Activated T-cell treated with anti-CD3 and anti-CD28 coated beads for 24 hours (primary cell): ENCODE measurements around the gene B4GALT4.
"Not testable (repeated sequence)": the region's sequence is repeated elsewhere in the genome, so short reads cannot be mapped to it uniquely, and the experiment has no call there.

Experiments used
- DNase-seq: peaks from one replicate; pipeline ENCODE4 v3.0.0-alpha.2; 2020; ENCODE audit warnings: low read depth

The B4GALT4 gene

DNA sequence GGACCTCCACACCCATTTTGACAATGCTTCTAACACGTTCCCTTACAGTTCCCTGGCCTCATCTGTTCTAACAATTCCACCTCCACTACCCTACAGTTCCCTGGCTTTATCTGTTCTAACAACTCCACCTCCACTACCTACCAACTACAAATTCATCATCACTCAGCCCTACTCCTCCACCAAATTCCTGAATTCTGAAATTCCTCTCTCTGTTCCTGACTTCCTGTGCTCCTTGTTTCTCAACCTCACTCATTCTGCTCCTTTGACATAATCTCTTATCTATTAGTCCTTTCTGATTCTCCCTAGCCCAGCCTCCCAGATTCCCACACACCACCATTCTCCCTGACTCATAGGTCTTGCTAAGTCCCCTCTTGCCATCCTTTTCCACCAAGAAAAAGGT lies 44.8 kb downstream of the B4GALT4 start:
- DNase-seq, result no peak

GRCh38 chr3:119195151-119195476 lies 45.6 kb downstream of the B4GALT4 start:
- DNase-seq, result no peak

DNA sequence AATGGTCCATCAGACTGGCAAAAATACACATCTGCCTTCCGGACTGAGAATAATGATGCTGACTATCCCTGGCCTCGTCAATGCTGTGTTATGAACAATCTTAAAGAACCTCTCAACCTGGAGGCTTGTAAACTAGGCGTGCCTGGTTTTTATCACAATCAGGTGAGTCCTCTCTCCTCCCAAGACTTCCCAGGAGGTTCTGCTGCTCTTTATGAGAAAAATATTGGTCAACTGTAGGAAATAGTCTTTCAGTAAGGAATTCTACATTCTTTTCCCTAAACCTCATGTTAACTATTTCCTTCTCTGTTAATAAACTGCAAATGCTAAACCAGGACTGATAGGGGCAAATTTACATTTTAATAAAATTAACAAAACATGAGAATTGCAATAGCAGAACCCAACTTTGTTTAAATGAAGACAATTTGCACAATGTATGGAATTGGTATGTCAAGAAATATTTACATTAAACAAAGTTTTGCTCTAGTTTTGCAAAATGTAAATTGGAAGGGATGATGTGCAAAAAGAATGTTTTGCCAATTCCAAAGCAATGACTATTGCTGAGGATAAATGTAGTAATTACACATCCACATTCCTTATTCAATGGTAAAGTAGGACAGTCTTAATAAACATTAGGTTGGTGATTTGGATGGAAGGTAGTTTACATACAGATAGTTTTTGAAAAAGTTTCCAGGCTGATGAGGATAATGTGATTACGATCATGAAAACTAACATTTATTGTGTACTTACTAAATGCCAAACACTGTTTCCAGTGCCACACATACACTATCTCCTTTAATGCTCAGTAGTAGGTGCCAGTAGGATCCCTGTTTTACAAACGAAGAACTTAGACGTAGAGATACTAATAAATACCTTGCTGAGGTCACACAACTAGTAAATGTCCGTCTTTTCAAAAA lies 46.2 kb downstream of the B4GALT4 start:
- DNase-seq, result no peak

DNA sequence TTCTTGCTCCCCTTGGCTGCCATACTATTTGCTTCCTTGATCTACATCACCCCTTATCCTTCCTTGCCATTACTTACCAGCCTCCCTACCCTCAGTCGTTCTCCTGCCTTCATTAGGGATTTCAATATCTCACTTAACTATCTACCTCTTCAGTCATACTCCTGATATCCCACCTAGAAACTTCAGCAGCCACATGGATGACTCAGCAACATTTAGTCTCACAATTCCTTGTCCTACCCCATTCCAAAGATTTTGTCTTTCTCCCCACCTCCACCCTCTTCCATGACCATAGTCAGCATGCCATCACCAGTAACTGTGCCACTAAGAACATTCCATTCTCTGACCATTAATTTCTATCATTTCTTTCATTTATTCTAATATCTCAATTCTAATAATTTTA lies 48.9 kb downstream of the B4GALT4 start:
- DNase-seq, result no peak

GRCh38 chr3:119187266-119187665 lies 53.4 kb downstream of the B4GALT4 start:
- DNase-seq, result no peak

DNA sequence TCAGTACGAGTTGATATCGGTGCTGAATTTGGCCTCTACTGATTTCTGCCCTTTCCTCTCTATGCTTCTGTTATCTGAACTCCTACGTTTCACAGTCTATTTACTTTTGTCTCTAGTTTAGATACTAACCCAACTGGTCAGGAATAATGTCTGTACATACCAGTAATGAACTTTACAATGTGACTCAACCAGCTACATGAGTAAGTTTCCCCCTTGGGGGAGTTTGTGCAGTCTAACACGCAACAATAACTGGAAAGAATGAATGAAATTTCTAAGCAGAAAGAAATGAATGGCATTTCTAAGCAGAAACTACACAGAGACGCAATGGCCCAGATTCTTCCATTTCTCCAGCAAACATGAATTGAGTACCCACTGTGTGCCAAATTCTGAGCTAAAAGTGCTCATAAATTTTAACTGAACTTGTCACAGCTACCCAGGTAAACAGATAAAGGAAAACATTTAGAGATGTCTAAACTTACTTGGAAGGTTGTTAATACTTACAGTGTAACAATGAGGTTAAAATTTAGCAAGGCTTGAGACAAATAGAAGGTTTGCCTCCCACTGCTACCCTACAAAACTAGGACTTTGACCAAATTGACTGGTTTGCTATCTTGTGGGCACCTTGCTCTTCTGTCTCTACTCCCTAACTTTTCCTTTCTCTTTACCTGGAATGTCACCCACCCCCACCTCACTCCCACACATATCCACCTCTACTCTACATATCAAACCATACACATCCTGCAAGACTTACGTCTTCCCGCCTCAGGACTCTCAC lies 55.7 kb downstream of the B4GALT4 start:
- DNase-seq, result no peak

GRCh38 chr3:119184111-119184510 lies 56.6 kb downstream of the B4GALT4 start:
- DNase-seq, result no peak

GRCh38 chr3:119181765-119182164 lies 58.9 kb downstream of the B4GALT4 start:
- DNase-seq, result no peak

- DNase-seq, result no peak
These were observed 63.4 kb downstream of the B4GALT4 start for GRCh38 chr3:119177321-119177720.

- DNase-seq, result no peak
These were observed 63.9 kb downstream of the B4GALT4 start for GRCh38 chr3:119176778-119177177.

GRCh38 chr3:119175872-119176756 lies 64.6 kb downstream of the B4GALT4 start:
- DNase-seq, result no peak

DNA sequence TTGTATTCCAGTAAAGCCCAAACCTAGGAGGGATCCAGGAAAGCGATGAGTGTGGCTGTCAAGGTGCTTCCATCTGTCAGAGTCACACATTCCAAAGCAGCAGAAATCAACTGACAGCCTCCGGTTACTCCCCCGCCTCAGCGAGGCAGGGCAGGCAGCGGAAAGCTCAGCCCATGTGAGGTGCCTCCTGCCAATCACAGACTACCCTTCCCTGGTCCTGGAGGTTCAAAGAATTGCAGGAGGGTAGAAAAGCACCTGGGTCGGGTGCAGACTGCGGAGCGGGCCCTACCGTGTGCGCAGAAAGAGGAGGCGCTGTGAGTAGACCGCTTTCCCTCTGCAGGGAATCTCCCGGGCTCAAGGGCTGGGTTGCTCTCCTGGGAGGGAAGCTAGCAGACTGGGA lies 67.4 kb downstream of the B4GALT4 start, which contains the start of gene UPK1B:
Gene UPK1B, plus strand, starts transcription at position 274 of the 400 bp plus-strand sequence. CDS start 13,144 bp downstream, outside the sequence.
- DNase-seq, result no peak

DNA sequence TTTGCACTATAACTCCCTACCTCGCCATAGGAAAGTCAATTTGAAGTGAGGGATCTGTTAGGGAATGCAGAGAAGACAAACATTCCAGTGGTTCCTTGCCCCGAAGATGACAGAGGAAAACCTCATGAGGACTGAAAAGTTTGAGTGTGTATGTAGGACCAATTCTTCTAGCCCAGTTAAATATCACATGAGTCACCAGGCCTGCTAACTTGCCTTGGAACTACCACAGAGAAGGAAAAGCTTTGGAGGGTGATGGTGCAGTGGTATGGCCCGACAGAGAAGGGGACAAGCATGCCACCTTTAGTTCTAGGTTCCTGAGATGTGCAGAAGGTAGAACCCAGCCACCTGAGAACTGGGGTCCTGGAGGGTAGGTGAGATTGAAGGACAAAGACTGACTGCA lies 69.9 kb downstream of the B4GALT4 start:
- no peak for DNase-seq

GRCh38 chr3:119164745-119165144 lies 75.9 kb downstream of the B4GALT4 start:
- DNase-seq, result not testable (repeated sequence)
